Measurements from ENCODE around the gene ZNF69. TPM values are rescaled to one million over a fixed set of nuclear protein-coding genes. Genes with fewer than 3 reads are reported as not detected.

The ZNF69 gene
- total RNA-seq, 1 experiment from 2014 or later = not detected

DNA sequence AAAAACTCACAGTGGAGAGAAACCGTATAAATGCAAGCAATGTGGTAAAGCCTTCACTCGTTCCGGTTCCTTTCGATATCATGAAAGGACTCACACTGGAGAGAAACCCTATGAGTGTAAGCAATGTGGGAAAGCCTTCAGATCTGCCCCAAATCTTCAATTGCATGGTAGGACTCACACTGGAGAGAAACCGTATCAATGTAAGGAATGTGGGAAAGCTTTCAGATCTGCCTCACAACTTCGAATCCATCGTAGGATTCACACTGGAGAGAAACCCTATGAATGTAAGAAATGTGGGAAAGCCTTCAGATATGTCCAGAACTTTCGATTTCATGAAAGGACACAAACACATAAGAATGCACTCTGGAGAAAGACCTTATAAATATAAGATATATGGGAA lies 19.4 kb upstream of the ZNF69 start:
- Histone ChIP-seq H3K9me3 (ENCODE audit: control insufficient read depth in 1 of 2, insufficient read depth in 1 of 2, low read depth in 1 of 2, low read length in 2 of 2) (peaks cover 9 to 27% of the 10 kb centered on the region in 2 experiments; a peak in 3 of 4 replicates), H3K9ac (ENCODE audit: low read length) (no peak overlapping the region), H3K79me2 (ENCODE audit: insufficient read depth, low read length) (no peaks in the 10 kb centered on the region), H3K4me2 (ENCODE audit: low read length) (no peak overlapping the region), H4K20me1 (ENCODE audit: insufficient read depth) (no peaks in the 10 kb centered on the region), H3K27me3 (ENCODE audit: insufficient read depth, low read length) (no peaks in the 10 kb centered on the region), H3K27ac (ENCODE audit: low read depth, low read length) (no peak overlapping the region), H3K9me2 (ENCODE audit: insufficient read depth) (no peaks in the 10 kb centered on the region), H2AFZ (ENCODE audit: low read depth, low read length, poor library complexity, severe bottlenecking) (no peak overlapping the region), H3K4me3 (replicated peaks in 1 of 2; ENCODE audit: low read depth in 1 of 2, low read length in 2 of 2) (no peak overlapping the region), H3K4me1 (ENCODE audit: control insufficient read depth in 1 of 2, insufficient read depth in 2 of 2, low read length in 2 of 2) (no peaks in the 10 kb centered on the region), H3K36me3 (ENCODE audit: control insufficient read depth in 1 of 2, insufficient read depth in 2 of 2, low read length in 2 of 2) (no peaks in the 10 kb centered on the region)
- ChIA-PET CTCF (no interaction called here), RAD21 (ENCODE audit: low non-redundant PET in 1 of 2, low total read pairs in 2 of 2, uncharacterized antibody in 2 of 2, unreplicated experiment in 2 of 2) (no interaction called here), POLR2A (no interaction called here)
- no TSS peak for BruUV-seq (replicated peaks)
- ATAC-seq (no peak), DNase-seq (ENCODE audit: low read depth, low spot score) (no peak)
- intact Hi-C loops (cut with micrococcal nuclease) = no loop called here
- TF ChIP-seq, protein P1, sequence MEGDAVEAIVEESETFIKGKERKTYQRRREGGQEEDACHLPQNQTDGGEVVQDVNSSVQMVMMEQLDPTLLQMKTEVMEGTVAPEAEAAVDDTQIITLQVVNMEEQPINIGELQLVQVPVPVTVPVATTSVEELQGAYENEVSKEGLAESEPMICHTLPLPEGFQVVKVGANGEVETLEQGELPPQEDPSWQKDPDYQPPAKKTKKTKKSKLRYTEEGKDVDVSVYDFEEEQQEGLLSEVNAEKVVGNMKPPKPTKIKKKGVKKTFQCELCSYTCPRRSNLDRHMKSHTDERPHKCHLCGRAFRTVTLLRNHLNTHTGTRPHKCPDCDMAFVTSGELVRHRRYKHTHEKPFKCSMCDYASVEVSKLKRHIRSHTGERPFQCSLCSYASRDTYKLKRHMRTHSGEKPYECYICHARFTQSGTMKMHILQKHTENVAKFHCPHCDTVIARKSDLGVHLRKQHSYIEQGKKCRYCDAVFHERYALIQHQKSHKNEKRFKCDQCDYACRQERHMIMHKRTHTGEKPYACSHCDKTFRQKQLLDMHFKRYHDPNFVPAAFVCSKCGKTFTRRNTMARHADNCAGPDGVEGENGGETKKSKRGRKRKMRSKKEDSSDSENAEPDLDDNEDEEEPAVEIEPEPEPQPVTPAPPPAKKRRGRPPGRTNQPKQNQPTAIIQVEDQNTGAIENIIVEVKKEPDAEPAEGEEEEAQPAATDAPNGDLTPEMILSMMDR (IDR thresholded peaks at IDR 0.05 in 2 of 3, conservative IDR thresholded peaks at IDR 0.05 in 1 of 3; ENCODE audit: borderline replicate concordance in 1 of 3, insufficient read depth in 1 of 3, low read depth in 2 of 3, low read length in 2 of 3) = no peak
- TF ChIP-seq, protein P2, sequence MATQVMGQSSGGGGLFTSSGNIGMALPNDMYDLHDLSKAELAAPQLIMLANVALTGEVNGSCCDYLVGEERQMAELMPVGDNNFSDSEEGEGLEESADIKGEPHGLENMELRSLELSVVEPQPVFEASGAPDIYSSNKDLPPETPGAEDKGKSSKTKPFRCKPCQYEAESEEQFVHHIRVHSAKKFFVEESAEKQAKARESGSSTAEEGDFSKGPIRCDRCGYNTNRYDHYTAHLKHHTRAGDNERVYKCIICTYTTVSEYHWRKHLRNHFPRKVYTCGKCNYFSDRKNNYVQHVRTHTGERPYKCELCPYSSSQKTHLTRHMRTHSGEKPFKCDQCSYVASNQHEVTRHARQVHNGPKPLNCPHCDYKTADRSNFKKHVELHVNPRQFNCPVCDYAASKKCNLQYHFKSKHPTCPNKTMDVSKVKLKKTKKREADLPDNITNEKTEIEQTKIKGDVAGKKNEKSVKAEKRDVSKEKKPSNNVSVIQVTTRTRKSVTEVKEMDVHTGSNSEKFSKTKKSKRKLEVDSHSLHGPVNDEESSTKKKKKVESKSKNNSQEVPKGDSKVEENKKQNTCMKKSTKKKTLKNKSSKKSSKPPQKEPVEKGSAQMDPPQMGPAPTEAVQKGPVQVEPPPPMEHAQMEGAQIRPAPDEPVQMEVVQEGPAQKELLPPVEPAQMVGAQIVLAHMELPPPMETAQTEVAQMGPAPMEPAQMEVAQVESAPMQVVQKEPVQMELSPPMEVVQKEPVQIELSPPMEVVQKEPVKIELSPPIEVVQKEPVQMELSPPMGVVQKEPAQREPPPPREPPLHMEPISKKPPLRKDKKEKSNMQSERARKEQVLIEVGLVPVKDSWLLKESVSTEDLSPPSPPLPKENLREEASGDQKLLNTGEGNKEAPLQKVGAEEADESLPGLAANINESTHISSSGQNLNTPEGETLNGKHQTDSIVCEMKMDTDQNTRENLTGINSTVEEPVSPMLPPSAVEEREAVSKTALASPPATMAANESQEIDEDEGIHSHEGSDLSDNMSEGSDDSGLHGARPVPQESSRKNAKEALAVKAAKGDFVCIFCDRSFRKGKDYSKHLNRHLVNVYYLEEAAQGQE (IDR thresholded peaks at IDR 0.05; ENCODE audit: low read depth) = no peak
- TF ChIP-seq POLR2A (IDR thresholded peaks at IDR 0.05; ENCODE audit: borderline replicate concordance, extremely low read depth, insufficient read depth, insufficient read length) = no peak
- no peak for TF ChIP-seq CBX3 (IDR thresholded peaks at IDR 0.05; ENCODE audit: low read depth)
- TF ChIP-seq TCF7L2 (IDR thresholded peaks at IDR 0.05; ENCODE audit: borderline replicate concordance, extremely low read depth, insufficient read depth, insufficient read length) = no peak
- TF ChIP-seq RAD21 (IDR thresholded peaks at IDR 0.05; ENCODE audit: low read depth) = no peak
- TF ChIP-seq, protein P3, sequence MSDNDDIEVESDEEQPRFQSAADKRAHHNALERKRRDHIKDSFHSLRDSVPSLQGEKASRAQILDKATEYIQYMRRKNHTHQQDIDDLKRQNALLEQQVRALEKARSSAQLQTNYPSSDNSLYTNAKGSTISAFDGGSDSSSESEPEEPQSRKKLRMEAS (IDR thresholded peaks at IDR 0.05) = no peak
- TF ChIP-seq ZNF274 (IDR thresholded peaks at IDR 0.05; ENCODE audit: low read depth, low read length) = no peak
- no peak for TF ChIP-seq ELF1 (IDR thresholded peaks at IDR 0.05; ENCODE audit: borderline replicate concordance, low read depth)
- TF ChIP-seq ZFX (IDR thresholded peaks at IDR 0.05) = no peak
- no peak for TF ChIP-seq EZH2phosphoT487 (IDR thresholded peaks at IDR 0.05; ENCODE audit: borderline replicate concordance)
